Astrocyte (in vitro differentiated cells and primary cell): ENCODE results near the gene RARB.

Experiments used
- EZH2 ChIP-seq: IDR thresholded peaks from 2 replicates; pipeline ENCODE4 v1.6.1; 2012; ENCODE audit warnings: mild to moderate bottlenecking, low read length, inconsistent platforms; ENCODE audit not compliant: insufficient read depth
- TF ChIP-seq, protein P1 (sequence below): IDR thresholded peaks from 2 replicates; pipeline ENCODE4 v1.5.1; 2011; ENCODE audit warnings: low read depth, mild to moderate bottlenecking, inconsistent platforms, low read length, moderate library complexity; ENCODE audit not compliant: insufficient read depth

GRCh38 chr3:25587094-25587493 lies 159.0 kb downstream of the RARB start:
- TF ChIP-seq, protein P1, sequence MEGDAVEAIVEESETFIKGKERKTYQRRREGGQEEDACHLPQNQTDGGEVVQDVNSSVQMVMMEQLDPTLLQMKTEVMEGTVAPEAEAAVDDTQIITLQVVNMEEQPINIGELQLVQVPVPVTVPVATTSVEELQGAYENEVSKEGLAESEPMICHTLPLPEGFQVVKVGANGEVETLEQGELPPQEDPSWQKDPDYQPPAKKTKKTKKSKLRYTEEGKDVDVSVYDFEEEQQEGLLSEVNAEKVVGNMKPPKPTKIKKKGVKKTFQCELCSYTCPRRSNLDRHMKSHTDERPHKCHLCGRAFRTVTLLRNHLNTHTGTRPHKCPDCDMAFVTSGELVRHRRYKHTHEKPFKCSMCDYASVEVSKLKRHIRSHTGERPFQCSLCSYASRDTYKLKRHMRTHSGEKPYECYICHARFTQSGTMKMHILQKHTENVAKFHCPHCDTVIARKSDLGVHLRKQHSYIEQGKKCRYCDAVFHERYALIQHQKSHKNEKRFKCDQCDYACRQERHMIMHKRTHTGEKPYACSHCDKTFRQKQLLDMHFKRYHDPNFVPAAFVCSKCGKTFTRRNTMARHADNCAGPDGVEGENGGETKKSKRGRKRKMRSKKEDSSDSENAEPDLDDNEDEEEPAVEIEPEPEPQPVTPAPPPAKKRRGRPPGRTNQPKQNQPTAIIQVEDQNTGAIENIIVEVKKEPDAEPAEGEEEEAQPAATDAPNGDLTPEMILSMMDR, result no peak
- no peak for TF ChIP-seq EZH2
